Activated CD8-positive, alpha-beta T cell treated with anti-CD3 and anti-CD28 coated beads for 36 hours (primary cell): ENCODE data around the gene PDZD2. TPM values are rescaled to one million over a fixed set of nuclear protein-coding genes. Genes with fewer than 3 reads are reported as not detected.
"Not testable (repeated sequence)": the region's sequence is repeated elsewhere in the genome, so short reads cannot be mapped to it uniquely, and the experiment has no call there.

Experiments
- ATAC-seq: fragments of 200-7000 bp; cut with Tn5 transposase; one replicate; pipeline ENCODE4 v1.10.0; 2021; ENCODE audit warnings: mild to moderate bottlenecking, moderate library complexity
- CTCF ChIA-PET: fragments of 350-600 bp; sonication (Branson Sonifier 250); formaldehyde crosslinking; loops from one replicate; lab custom pipeline; 2021; ENCODE audit warnings: antibody characterized with exemption; lab: Charles Lee
- POLR2A ChIA-PET: fragments of 350-600 bp; sonication (Branson Sonifier 250); formaldehyde crosslinking; loops from one replicate; lab custom pipeline; 2021; ENCODE audit warnings: antibody characterized with exemption; lab: Charles Lee
- DNase-seq: peaks from one replicate; pipeline ENCODE4 v3.0.0-alpha.2; 2020
- H3K27ac Mint-ChIP-seq: one replicate; pipeline ENCODE4 v1.8.0; 2021; ENCODE audit warnings: mild to moderate bottlenecking, mixed read lengths
- H3K27me3 Mint-ChIP-seq: one replicate; pipeline ENCODE4 v1.8.0; 2021; ENCODE audit warnings: mixed read lengths
- H3K36me3 Mint-ChIP-seq: one replicate; pipeline ENCODE4 v1.8.0; 2021; ENCODE audit warnings: low read depth, mixed read lengths
- H3K4me1 Mint-ChIP-seq: one replicate; pipeline ENCODE4 v1.8.0; 2021; ENCODE audit warnings: low read depth, mixed read lengths
- H3K4me3 Mint-ChIP-seq: one replicate; pipeline ENCODE4 v1.8.0; 2021; ENCODE audit warnings: mild to moderate bottlenecking, moderate library complexity, mixed read lengths
- H3K9me3 Mint-ChIP-seq: one replicate; pipeline ENCODE4 v1.8.0; 2021; ENCODE audit warnings: mixed read lengths
- intact Hi-C: fragments of 100-400 bp; cut with micrococcal nuclease; formaldehyde crosslinking; loops from one replicate; pipeline ENCODE4 v1.10.0; 2022
- total RNA-seq, 2 experiments: library from RNA; stranded (reverse); gene quantifications; one replicate each; pipeline ENCODE4 v1.2.3, GENCODE V29; 2021
- TF ChIP-seq, protein P1 (sequence below): fragments of 200-600 bp; IDR thresholded peaks from one replicate; pipeline ENCODE4 v1.8.0; 2022; ENCODE audit warnings: antibody characterized with exemption, mild to moderate bottlenecking

Gene PDZD2
- total RNA-seq, 2 experiments from 2014 or later = not detected

DNA sequence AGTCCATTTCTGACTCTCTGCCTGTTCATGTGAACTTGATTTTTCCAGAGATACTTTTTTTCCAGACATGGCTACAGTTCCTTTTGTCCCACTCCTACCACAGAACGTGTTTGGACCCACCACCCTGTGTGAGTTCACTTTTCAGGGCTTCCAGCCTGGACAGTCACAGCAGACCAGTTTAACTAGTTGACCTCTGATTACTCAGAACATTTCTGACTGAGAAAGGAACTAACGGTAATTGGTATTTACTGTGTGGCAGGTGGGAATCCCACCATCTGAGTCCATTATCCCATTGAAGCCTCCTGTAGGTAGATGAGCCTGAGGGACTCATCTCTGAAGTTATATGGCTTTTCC is 325.1 kb downstream of the PDZD2 start:
- Mint-ChIP-seq H3K9me3 (no peaks in the 10 kb centered on the region), H3K27ac (no peak overlapping the region), H3K4me1 (peaks cover 7% of the 10 kb centered on the region), H3K27me3 (no peaks in the 10 kb centered on the region), H3K4me3 (no peak overlapping the region), H3K36me3 (no peaks in the 10 kb centered on the region)
- TF ChIP-seq, protein P1, sequence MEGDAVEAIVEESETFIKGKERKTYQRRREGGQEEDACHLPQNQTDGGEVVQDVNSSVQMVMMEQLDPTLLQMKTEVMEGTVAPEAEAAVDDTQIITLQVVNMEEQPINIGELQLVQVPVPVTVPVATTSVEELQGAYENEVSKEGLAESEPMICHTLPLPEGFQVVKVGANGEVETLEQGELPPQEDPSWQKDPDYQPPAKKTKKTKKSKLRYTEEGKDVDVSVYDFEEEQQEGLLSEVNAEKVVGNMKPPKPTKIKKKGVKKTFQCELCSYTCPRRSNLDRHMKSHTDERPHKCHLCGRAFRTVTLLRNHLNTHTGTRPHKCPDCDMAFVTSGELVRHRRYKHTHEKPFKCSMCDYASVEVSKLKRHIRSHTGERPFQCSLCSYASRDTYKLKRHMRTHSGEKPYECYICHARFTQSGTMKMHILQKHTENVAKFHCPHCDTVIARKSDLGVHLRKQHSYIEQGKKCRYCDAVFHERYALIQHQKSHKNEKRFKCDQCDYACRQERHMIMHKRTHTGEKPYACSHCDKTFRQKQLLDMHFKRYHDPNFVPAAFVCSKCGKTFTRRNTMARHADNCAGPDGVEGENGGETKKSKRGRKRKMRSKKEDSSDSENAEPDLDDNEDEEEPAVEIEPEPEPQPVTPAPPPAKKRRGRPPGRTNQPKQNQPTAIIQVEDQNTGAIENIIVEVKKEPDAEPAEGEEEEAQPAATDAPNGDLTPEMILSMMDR = no peak
- intact Hi-C loops = no loop called here
- CTCF ChIA-PET = interaction anchor here (0.8 to 1.3 kb wide), 2 partner anchors 10 to 139 kb away, joined by 3 to 5 read pairs; no protein-coding TSS in a partner anchor
- no peak for DNase-seq
- POLR2A ChIA-PET = no interaction called here
- ATAC-seq = no peak

DNA sequence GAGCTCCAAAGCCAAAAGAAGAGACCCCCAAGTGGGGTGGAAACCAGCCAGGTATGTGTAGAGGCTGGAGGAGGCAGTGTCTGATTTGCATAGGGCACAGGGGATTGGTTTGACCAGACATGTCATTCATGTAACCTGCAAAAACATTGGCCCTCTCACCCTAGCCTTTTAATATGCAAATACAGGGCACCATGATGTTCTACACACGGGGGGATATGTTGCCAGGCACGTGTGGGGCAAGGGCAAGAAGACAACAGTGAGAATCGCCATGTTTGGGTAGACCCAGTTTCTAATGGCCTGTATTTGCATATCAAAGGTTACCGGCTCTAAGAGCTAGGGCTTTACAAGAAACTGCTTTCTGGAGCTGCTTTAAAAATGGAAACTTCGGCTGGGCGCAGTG is 326.3 kb downstream of the PDZD2 start:
- intact Hi-C loops = no loop called here
- no peaks in the 10 kb centered on the region for H3K36me3 Mint-ChIP-seq
- DNase-seq (no peak), ATAC-seq (no peak)
- no peaks in the 10 kb centered on the region for H3K9me3 Mint-ChIP-seq
- H3K4me1 Mint-ChIP-seq = peaks cover 7% of the 10 kb centered on the region
- H3K4me3 Mint-ChIP-seq = no peak overlapping the region
- TF ChIP-seq, protein P1 = no peak
- H3K27ac Mint-ChIP-seq = no peak overlapping the region
- ChIA-PET CTCF (no interaction called here), POLR2A (no interaction called here)
- H3K27me3 Mint-ChIP-seq = no peaks in the 10 kb centered on the region

DNA sequence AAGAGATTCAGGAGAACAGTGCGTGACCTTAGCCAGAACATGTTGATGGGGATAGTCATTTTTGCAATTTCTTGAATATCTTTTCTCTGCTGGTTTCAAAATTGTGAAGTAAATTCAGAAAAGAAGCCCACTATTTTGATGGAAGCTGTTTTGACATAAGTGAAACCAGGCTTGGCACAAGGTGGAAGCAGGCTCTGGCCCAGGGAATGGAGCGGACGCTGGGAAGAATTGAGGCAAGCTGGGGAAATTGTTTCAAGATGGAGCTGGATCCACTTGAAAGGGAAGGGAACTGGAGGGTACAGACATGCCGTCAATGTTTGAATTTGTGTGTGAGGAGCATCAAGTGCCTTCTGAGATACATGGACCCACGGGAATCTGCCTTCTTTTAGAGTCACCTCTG is 328.0 kb downstream of the PDZD2 start:
- ATAC-seq = no peak
- peaks cover 7% of the 10 kb centered on the region for H3K4me1 Mint-ChIP-seq
- H3K36me3 Mint-ChIP-seq = no peaks in the 10 kb centered on the region
- H3K9me3 Mint-ChIP-seq = no peaks in the 10 kb centered on the region
- ChIA-PET POLR2A (no interaction called here), CTCF (no interaction called here)
- no peaks in the 10 kb centered on the region for H3K27me3 Mint-ChIP-seq
- TF ChIP-seq, protein P1 = no peak
- DNase-seq = no peak
- intact Hi-C loops = no loop called here
- H3K4me3 Mint-ChIP-seq = no peak overlapping the region
- H3K27ac Mint-ChIP-seq = no peak overlapping the region

DNA sequence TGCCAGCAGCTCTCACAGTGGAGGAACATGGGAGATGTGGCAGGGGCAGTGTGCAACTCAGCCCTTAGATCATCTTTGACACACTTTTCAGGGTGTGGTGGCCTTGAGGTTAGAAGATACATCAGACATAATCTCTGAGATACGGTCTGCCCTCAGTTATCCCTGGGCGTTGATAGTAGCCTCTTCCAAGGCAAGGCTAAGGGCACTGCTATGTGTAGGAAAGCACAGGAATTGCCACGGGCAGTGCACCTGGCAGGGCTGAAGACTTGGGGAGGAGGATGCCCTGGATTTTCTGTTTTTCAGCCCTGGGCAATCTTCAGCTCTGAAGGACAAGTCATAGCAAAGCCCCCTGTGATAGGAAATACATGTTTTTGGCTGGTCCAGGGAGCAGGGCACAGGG is 328.5 kb downstream of the PDZD2 start:
- TF ChIP-seq, protein P1 = no peak
- H3K36me3 Mint-ChIP-seq = no peaks in the 10 kb centered on the region
- intact Hi-C loops = no loop called here
- H3K4me1 Mint-ChIP-seq = peaks cover 7% of the 10 kb centered on the region
- ATAC-seq (no peak), DNase-seq (no peak)
- H3K4me3 Mint-ChIP-seq = no peak overlapping the region
- H3K27me3 Mint-ChIP-seq = no peaks in the 10 kb centered on the region
- POLR2A ChIA-PET = no interaction called here
- no peaks in the 10 kb centered on the region for H3K9me3 Mint-ChIP-seq
- no peak overlapping the region for H3K27ac Mint-ChIP-seq
- CTCF ChIA-PET = no interaction called here

DNA sequence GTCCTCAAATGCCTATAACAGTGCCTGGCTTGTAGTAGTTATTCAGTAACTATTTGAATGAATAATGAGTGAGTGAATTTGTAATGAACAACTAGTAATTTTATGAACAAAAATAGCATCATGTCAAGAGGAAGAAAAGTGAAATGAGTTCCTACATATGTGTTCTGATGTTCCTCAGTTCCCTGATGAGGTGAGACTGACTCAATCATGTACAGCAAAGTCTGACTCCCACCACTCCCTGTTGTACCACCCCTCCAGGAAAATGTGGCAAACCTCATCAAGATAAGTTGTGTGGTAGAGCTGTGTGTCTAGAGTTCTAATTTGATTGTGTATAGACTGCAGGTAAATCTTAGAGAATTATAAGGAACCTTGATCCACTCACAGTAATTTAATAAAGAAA is 333.6 kb downstream of the PDZD2 start:
- peaks cover 1% of the 10 kb centered on the region for H3K9me3 Mint-ChIP-seq
- no peaks in the 10 kb centered on the region for H3K27me3 Mint-ChIP-seq
- intact Hi-C loops = no loop called here
- TF ChIP-seq, protein P1 = no peak
- no peak overlapping the region for H3K4me3 Mint-ChIP-seq
- H3K36me3 Mint-ChIP-seq = no peaks in the 10 kb centered on the region
- ChIA-PET POLR2A (no interaction called here), CTCF (no interaction called here)
- peaks cover 4% of the 10 kb centered on the region for H3K4me1 Mint-ChIP-seq
- no peak overlapping the region for H3K27ac Mint-ChIP-seq
- DNase-seq (no peak), ATAC-seq (no peak)

DNA sequence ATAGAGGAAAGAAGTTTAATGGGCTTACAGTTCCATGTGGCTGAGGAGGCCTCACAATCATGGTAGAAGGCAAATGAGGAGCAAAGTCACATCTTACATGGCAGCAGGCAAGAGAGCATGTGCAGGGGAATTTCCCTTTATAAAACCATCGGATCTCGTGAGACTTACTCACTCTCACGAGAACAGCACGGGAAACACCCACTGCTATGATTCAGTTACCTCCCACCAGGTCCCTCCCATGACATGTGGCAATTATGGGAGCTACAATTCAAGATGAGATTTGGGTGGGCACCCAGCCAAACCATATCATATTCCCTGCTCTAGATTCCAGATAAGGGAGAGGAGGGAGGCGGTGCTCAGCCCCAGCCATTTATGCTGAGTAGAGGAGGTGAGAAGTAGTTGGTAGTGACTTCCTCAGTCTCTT is 336.3 kb downstream of the PDZD2 start:
- H3K4me3 Mint-ChIP-seq, ATAC-seq, H3K36me3 Mint-ChIP-seq, CTCF ChIA-PET, POLR2A ChIA-PET, H3K27me3 Mint-ChIP-seq, DNase-seq, H3K27ac Mint-ChIP-seq, H3K9me3 Mint-ChIP-seq, H3K4me1 Mint-ChIP-seq, intact Hi-C loops: not testable (repeated sequence)
